GM13976 (cell line): ENCODE data around the gene GLTPD2.

ENCODE experiments used
- DNase-seq: peaks from one replicate; pipeline ENCODE4 v3.0.0; 2012; ENCODE audit warnings: low spot score
- CTCF ChIP-seq: IDR thresholded peaks from 2 replicates; pipeline ENCODE4 v1.5.1; 2012; ENCODE audit warnings: borderline replicate concordance, mild to moderate bottlenecking; ENCODE audit not compliant: insufficient read depth; ENCODE audit errors: extremely low read depth, missing control alignments, control extremely low read depth
- in situ Hi-C: fragments of 300-500 bp; cut with MboI; formaldehyde crosslinking; loops from one replicate; pipeline ENCODE4 v1.12.0; 2022; ENCODE audit warnings: low sequenced_read_pairs, mixed read lengths, inconsistent platforms; ENCODE audit not compliant: unreplicated experiment

GLTPD2 gene

GRCh38 chr17:4837471-4838308 is 48.9 kb downstream of the GLTPD2 start:
- no peak for DNase-seq
- no peak for TF ChIP-seq CTCF
- in situ Hi-C loops = no loop called here

- DNase-seq = no peak
- TF ChIP-seq CTCF = no peak
- in situ Hi-C loops = no loop called here
Observed at GRCh38 chr17:4838309-4838785, 49.6 kb downstream of the GLTPD2 start.

GRCh38 chr17:4839221-4839620 is 50.5 kb downstream of the GLTPD2 start:
- no peak for TF ChIP-seq CTCF
- DNase-seq = no peak
- in situ Hi-C loops = no loop called here
